ENCODE data around the gene B4GALT3.

The B4GALT3 gene

GRCh38 chr1:161130266-161130665 is 47.0 kb downstream of the B4GALT3 start:
- no peak for DNase-seq (ENCODE audit: low read depth in 2 of 2, low spot score in 1 of 2)

DNA sequence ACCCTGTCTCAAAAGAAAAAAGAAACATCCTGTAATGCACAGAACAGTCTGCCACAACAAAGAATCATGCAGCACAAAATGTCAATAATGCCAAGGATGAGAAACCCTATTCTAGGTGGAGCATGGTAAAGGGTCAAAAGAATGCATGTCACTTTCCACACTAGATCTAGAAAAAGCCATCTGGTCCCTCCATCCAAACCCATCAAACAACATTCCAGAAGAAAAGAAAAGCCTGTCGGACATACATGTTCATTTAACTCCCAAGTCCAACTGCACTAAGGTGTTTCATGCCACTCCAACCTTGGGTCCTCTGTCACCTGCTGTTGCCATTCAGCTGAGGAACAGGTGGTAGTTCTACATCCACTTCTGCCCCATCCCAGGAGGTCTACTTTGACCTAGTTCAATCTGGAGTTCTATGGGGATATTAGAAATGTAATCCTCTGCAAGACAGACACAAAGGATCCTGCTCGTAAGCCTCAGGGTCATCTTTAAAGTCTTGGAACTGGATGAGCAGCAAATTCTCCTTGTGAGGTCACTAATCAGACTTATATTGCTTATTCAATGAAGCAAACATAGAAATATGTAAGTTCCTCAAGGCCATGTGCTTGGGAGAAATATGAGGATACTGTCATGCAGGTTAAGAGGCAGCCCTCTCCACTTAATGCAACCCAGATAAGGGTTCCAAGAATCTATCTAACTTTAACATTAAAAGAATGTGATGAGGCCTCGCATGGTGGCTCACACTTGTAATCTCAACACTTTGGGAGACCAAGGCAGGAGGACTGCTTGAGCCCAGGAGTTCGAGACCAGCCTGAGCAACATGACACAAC is 48.5 kb downstream of the B4GALT3 start:
- DNase-seq (ENCODE audit: low read depth in 2 of 2, low spot score in 1 of 2) = no peak

- DNase-seq (ENCODE audit: low read depth in 2 of 2, low spot score in 1 of 2) = no peak
Observed at GRCh38 chr1:161127649-161128048, 49.7 kb downstream of the B4GALT3 start.

GRCh38 chr1:161122967-161123366 is 54.3 kb downstream of the B4GALT3 start:
- DNase-seq (ENCODE audit: low read depth in 2 of 2, low spot score in 1 of 2) = no peak

- DNase-seq (ENCODE audit: low read depth in 2 of 2, low spot score in 1 of 2) = no peak
Observed at GRCh38 chr1:161121834-161122233, 55.5 kb downstream of the B4GALT3 start.

All from stimulated activated CD8-positive, alpha-beta memory T cell treated with anti-CD3 and anti-CD28 coated beads, Interleukin-4, amount 100 ng/mL, for 4 hours (primary cell).